ENCODE measurements around the gene GAB4.

The GAB4 gene

DNA sequence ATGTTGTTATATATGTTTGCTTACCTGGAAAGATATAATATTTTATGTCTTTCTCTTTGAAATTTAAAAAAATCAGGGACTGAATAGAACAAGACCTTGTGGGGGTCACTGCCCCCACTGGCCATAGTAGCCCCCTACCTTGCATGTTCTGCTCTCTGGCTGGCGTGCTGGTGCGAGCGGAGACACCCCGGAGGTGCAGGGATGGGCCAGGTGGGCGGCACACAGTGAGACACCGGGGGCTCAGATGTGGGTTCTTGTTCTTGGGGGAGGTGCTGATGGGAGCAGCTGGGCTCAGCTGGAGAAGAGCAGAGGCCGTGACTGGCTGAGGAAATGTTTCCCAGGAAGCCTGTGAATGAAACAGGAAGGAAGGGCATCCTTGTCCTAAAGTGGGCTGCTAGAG, 20.2 kb downstream of the GAB4 start:
- TF ChIP-seq EZH2phosphoT487 (IDR thresholded peaks at IDR 0.05; ENCODE audit: borderline replicate concordance, low read length) (no peak), CTCF (IDR thresholded peaks at IDR 0.05; ENCODE audit: low read depth, low read length, poor library complexity, severe bottlenecking) (no peak)
- Histone ChIP-seq H3K9me2 (replicated peaks; ENCODE audit: control insufficient read depth, low read length) (no peaks in the 10 kb centered on the region), H3K79me2 (ENCODE audit: control insufficient read depth, low read length) (no peaks in the 10 kb centered on the region), H4K20me1 (ENCODE audit: control insufficient read depth, insufficient read depth, low read depth, low read length) (no peaks in the 10 kb centered on the region), H3K4me1 (ENCODE audit: control insufficient read depth, low read length) (no peaks in the 10 kb centered on the region), H3F3A (ENCODE audit: control insufficient read depth, insufficient read depth) (no peaks in the 10 kb centered on the region), H3K27me3 (ENCODE audit: control insufficient read depth, low read length) (peaks cover 5% of the 10 kb centered on the region; the same call in 1 of the 2 replicates), H3K27ac (ENCODE audit: low read depth, low read length) (no peak overlapping the region), H3K9me3 (ENCODE audit: control insufficient read depth, insufficient read depth, low read length) (peaks cover 17% of the 10 kb centered on the region), H3K36me3 (ENCODE audit: control insufficient read depth, low read length) (no peaks in the 10 kb centered on the region), H3K4me3 (ENCODE audit: low read length) (no peak overlapping the region), H3K4me2 (ENCODE audit: low read length) (no peak overlapping the region)

- Histone ChIP-seq H3F3A (ENCODE audit: control insufficient read depth, insufficient read depth) (no peaks in the 10 kb centered on the region), H3K27ac (ENCODE audit: low read depth, low read length) (no peak overlapping the region), H3K9me2 (replicated peaks; ENCODE audit: control insufficient read depth, low read length) (no peaks in the 10 kb centered on the region), H3K4me3 (ENCODE audit: low read length) (no peak overlapping the region), H3K79me2 (ENCODE audit: control insufficient read depth, low read length) (no peaks in the 10 kb centered on the region), H3K36me3 (ENCODE audit: control insufficient read depth, low read length) (no peaks in the 10 kb centered on the region), H4K20me1 (ENCODE audit: control insufficient read depth, insufficient read depth, low read depth, low read length) (no peaks in the 10 kb centered on the region), H3K4me2 (ENCODE audit: low read length) (peak overlapping the region; percentile 10; the same call in 1 of the 2 replicates), H3K4me1 (ENCODE audit: control insufficient read depth, low read length) (peaks cover 27% of the 10 kb centered on the region), H3K27me3 (ENCODE audit: control insufficient read depth, low read length) (no peaks in the 10 kb centered on the region), H3K9me3 (ENCODE audit: control insufficient read depth, insufficient read depth, low read length) (no peaks in the 10 kb centered on the region)
- no peak for TF ChIP-seq EZH2phosphoT487 (IDR thresholded peaks at IDR 0.05; ENCODE audit: borderline replicate concordance, low read length)
- TF ChIP-seq CTCF (IDR thresholded peaks at IDR 0.05; ENCODE audit: low read depth, low read length, poor library complexity, severe bottlenecking): no peak
Observed at GRCh38 chr22:16975155-16975885, 32.7 kb downstream of the GAB4 start.

GRCh38 chr22:16974298-16975084, 33.5 kb downstream of the GAB4 start:
- Histone ChIP-seq H3K79me2 (ENCODE audit: control insufficient read depth, low read length) (no peaks in the 10 kb centered on the region), H3K9me2 (replicated peaks; ENCODE audit: control insufficient read depth, low read length) (no peaks in the 10 kb centered on the region), H3K4me3 (ENCODE audit: low read length) (no peak overlapping the region), H3K27me3 (ENCODE audit: control insufficient read depth, low read length) (no peaks in the 10 kb centered on the region), H3K9me3 (ENCODE audit: control insufficient read depth, insufficient read depth, low read length) (no peaks in the 10 kb centered on the region), H3K36me3 (ENCODE audit: control insufficient read depth, low read length) (no peaks in the 10 kb centered on the region), H3K4me1 (ENCODE audit: control insufficient read depth, low read length) (peaks cover 27% of the 10 kb centered on the region), H4K20me1 (ENCODE audit: control insufficient read depth, insufficient read depth, low read depth, low read length) (no peaks in the 10 kb centered on the region), H3K27ac (ENCODE audit: low read depth, low read length) (no peak overlapping the region), H3K4me2 (ENCODE audit: low read length) (peak overlapping the region; percentile 10; the same call in 1 of the 2 replicates), H3F3A (ENCODE audit: control insufficient read depth, insufficient read depth) (no peaks in the 10 kb centered on the region)
- no peak for TF ChIP-seq EZH2phosphoT487 (IDR thresholded peaks at IDR 0.05; ENCODE audit: borderline replicate concordance, low read length)
- no peak for TF ChIP-seq CTCF (IDR thresholded peaks at IDR 0.05; ENCODE audit: low read depth, low read length, poor library complexity, severe bottlenecking)

Data from DOHH2 (cell line).